HG02623 (cell line): ENCODE results near the gene TOB1.

Source experiments
- ATAC-seq: cut with Tn5 transposase; IDR thresholded peaks from one replicate; pipeline ENCODE4 v1.9.1; 2021; ENCODE audit warnings: moderate library complexity; ENCODE audit not compliant: unreplicated experiment

Gene TOB1

GRCh38 chr17:50848039-50848438 is 18.1 kb downstream of the TOB1 start:
- no peak for ATAC-seq

- ATAC-seq, result no peak
Measured at GRCh38 chr17:50847566-50847965, 18.6 kb downstream of the TOB1 start.

GRCh38 chr17:50845240-50846147 is 20.7 kb downstream of the TOB1 start:
- no peak for ATAC-seq

DNA sequence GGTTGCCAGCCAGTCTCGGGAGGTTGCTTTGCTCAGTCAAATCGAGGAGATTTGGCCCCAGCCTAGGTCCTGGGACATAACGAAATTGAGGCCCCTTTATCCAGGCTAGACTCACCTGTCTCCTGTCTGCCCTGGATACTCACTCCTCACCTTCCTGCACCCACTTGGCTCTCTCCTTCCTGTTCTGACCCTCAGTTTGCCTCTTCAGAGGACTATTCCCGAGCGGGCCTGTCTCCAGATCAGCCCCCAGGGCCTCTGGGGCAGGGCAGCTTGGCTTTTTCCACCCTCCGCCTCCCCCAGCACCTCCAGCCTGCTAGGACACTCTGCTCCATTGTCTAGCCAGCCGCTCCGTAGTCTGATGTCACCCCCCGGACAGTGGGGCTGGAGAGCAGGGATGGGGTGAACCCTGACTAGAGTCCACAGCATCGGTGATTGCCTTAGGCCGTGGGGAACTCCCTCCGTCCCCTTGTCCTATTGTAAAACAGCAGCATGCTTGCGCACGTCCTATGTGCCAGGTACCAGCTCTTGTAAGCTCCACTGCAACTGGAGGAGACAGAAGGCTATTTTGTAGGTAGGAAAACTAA is 21.9 kb downstream of the TOB1 start:
- ATAC-seq, result no peak

GRCh38 chr17:50843150-50843905 is 22.8 kb downstream of the TOB1 start:
- no peak for ATAC-seq

GRCh38 chr17:50842506-50843149 is 23.5 kb downstream of the TOB1 start:
- no peak for ATAC-seq

GRCh38 chr17:50841949-50842354 is 24.2 kb downstream of the TOB1 start:
- ATAC-seq, result no peak

DNA sequence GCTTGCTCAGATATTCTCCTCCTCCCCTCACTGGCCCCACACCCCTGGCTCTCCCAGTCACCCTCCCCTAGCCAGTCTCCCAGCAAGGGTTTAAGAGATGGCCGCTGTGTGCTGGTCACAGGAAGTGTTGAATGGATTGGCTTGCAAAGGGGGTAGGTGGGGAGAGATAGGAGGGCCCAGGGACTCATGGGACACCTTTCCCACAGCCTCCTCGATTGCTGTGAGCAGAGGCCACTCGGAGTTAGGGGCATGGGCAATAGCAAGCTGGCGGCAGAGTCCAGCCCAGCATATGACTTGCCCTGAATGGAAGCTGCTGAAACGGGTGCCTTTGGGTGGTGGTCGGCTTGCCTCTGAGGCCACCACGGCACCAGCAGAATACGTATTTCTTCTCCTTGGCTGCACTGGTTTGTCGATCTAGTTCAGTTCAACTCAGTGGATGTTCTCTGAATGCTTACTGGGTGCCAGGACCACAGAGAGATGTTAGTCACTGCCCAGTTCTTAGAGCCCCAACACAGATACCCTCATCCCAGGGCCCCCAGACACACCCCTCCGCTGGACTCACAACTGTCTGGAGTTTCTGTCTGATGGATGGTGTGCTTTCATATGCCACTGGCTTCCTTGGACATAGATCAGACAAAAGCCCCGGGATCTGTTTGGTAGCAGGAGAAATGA is 24.7 kb downstream of the TOB1 start:
- ATAC-seq, result no peak

GRCh38 chr17:50840311-50840851 is 25.8 kb downstream of the TOB1 start:
- ATAC-seq, result no peak

DNA sequence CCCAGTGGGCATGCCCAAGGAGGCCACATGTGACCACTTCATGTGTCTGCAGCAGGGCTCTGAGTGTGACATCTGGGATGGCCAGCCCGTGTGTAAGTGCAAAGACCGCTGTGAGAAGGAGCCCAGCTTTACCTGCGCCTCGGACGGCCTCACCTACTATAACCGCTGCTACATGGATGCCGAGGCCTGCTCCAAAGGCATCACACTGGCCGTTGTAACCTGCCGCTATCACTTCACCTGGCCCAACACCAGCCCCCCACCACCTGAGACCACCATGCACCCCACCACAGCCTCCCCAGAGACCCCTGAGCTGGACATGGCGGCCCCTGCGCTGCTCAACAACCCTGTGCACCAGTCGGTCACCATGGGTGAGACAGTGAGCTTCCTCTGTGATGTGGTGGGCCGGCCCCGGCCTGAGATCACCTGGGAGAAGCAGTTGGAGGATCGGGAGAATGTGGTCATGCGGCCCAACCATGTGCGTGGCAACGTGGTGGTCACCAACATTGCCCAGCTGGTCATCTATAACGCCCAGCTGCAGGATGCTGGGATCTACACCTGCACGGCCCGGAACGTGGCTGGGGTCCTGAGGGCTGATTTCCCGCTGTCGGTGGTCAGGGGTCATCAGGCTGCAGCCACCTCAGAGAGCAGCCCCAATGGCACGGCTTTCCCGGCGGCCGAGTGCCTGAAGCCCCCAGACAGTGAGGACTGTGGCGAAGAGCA is 26.4 kb downstream of the TOB1 start:
- ATAC-seq, result no peak

- no peak for ATAC-seq
Measured at GRCh38 chr17:50837980-50838954, 27.9 kb downstream of the TOB1 start.

DNA sequence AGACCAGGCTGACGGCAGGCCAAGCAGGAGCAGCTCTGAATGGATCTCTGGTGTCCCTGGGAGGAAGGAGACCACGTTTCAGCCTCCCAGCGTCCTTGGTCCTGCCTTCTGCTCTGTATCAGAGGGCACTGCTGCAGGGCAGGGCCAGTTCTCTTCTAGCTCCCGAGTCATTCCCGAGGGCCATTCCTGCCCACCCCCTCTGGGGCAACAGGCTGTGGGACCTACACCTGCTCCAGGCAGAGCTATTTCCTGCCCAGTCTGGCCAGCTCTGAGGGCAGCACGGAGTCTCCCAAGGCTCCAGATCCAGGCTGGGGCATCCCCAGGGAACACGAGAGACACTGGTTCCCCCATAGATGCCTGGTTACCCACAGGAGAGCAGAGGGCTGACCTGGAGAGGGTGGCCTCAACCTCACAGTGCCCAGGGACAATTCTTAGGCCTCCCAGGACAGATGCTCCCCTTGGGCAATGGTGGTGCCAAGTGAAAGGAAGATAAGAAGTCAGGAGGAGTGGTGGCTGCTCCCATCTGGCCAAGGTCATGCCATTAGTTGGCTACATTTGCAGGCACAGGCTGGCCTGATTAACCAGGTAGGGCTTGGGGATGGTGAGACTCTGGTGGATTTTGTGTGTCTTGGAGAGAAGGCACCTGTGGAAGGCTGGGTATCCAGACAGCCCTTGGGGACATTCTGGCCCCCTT is 28.7 kb downstream of the TOB1 start:
- no peak for ATAC-seq

- no peak for ATAC-seq
Measured at GRCh38 chr17:50836826-50837225, 29.3 kb downstream of the TOB1 start.

DNA sequence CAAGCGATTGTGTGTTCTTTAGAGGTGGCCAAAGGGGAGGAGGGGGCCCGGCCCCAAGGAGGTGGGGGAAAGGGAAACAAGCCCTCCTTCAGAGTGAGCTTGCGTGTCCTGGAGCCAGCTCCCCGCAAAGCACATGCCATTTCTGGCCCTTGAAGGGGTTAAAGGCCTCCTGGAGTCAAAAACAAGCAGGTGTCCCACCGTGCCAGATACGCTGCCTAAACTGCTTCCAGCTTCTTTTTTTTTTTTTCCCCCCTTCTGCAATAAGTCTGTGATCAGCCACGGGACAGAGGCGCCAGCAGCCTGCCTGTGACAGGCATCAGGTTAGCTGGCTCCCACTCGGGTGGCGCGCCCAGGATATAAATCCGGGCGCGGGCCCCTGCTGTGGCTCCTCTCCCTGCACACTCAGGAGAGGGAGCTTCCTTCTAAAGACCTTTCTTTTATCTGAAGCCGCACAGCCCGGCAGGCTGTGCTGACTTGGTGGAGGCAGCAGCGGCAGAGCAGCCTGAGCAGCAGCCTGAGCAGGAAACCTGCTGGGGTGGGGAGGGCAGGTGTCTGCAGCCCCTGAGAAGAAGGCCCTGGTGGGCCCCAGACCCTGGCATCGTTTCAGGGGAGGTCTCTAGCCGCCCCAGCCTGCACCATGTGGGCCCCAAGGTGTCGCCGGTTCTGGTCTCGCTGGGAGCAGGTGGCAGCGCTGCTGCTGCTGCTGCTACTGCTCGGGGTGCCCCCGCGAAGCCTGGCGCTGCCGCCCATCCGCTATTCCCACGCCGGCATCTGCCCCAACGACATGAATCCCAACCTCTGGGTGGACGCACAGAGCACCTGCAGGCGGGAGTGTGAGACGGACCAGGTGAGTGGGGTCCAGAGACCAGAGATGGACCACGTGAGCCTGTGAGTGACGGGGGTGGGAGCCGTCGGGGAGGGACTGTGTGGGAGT is 30.6 kb downstream of the TOB1 start, which contains the start of gene WFIKKN2:
TSS of gene WFIKKN2 (plus strand) at position 286 of the 934 bp plus-strand sequence. CDS start at position 638, 352 bp downstream.
- ATAC-seq, result no peak

GRCh38 chr17:50834429-50835300 is 31.5 kb downstream of the TOB1 start:
- ATAC-seq, result no peak
